ENCODE results near the gene UPK2.

UPK2 gene

GRCh38 chr11:118929501-118930093 lies 26.5 kb upstream of the UPK2 start:
- peak overlapping the region; percentile 86 for H3K27ac ChIP-seq (ENCODE audit: low read depth, low read length)
- peak overlapping the region; percentile 75 to 89 for H3K4me3 ChIP-seq (ENCODE audit: low read depth in 1 of 2, low read length in 2 of 2)
- peak overlapping the region; percentile 70 for H3K9ac ChIP-seq (ENCODE audit: low read length)
- peaks cover 51% of the 10 kb centered on the region for H3K4me1 ChIP-seq (ENCODE audit: insufficient read depth, low read length)
- H3K36me3 ChIP-seq (ENCODE audit: insufficient read depth, low read length), result no peaks in the 10 kb centered on the region
- H3K27me3 ChIP-seq (ENCODE audit: control insufficient read depth in 1 of 2, insufficient read depth in 2 of 2, low read length in 2 of 2), result no peaks in the 10 kb centered on the region
- H3K9me3 ChIP-seq (ENCODE audit: low read length), result no peaks in the 10 kb centered on the region

DNA sequence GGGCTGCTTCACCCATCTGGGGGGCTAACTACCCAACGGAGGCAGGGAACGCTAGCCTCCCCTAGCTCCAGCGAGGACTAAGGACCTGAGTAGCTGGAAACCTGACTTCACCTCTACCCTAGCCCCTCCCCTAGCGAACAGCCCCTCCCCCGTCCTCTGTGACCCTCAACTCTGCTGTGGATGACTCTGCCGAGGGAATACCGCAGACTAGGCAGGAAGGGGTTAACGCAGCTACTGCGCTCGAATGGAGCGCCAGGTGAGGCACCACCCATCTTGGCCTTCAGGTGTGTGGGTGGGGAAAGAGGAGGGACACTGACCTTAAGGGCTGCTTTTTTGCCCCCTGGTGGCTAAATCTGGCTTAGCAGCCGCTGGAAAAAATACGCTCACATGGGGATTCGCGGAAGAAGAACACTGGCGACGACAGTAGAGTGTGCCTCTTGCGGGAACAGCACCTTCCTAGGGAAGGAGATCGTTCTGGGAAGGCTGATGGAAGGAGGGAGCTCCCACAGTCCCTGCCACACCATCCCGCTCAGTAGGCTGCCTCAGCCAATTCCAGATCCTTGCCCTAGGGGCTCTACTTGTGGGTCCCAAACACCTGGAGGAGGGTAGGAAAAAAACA lies 25.9 kb upstream of the UPK2 start:
- H3K4me1 ChIP-seq (ENCODE audit: insufficient read depth, low read length), result peaks cover 51% of the 10 kb centered on the region

GRCh38 chr11:118931571-118931970 lies 24.5 kb upstream of the UPK2 start:
- Histone ChIP-seq H3K9ac (ENCODE audit: low read length) (no peak overlapping the region), H3K36me3 (ENCODE audit: insufficient read depth, low read length) (no peaks in the 10 kb centered on the region), H3K4me1 (ENCODE audit: insufficient read depth, low read length) (peaks cover 44% of the 10 kb centered on the region), H3K27me3 (ENCODE audit: control insufficient read depth in 1 of 2, insufficient read depth in 2 of 2, low read length in 2 of 2) (no peaks in the 10 kb centered on the region), H3K27ac (ENCODE audit: low read depth, low read length) (no peak overlapping the region), H3K4me3 (ENCODE audit: low read depth in 1 of 2, low read length in 2 of 2) (no peak overlapping the region), H3K9me3 (ENCODE audit: low read length) (no peaks in the 10 kb centered on the region)

More for the DNA sequence above, 25.9 kb upstream of the UPK2 start:
- H3K9me3 ChIP-seq (ENCODE audit: low read length), result no peaks in the 10 kb centered on the region
- H3K36me3 ChIP-seq (ENCODE audit: insufficient read depth, low read length), result no peaks in the 10 kb centered on the region
- peak overlapping the region; percentile 75 to 89 for H3K4me3 ChIP-seq (ENCODE audit: low read depth in 1 of 2, low read length in 2 of 2)
- H3K27ac ChIP-seq (ENCODE audit: low read depth, low read length), result peak overlapping the region; percentile 86
- H3K27me3 ChIP-seq (ENCODE audit: control insufficient read depth in 1 of 2, insufficient read depth in 2 of 2, low read length in 2 of 2), result no peaks in the 10 kb centered on the region
- peak overlapping the region; percentile 70 for H3K9ac ChIP-seq (ENCODE audit: low read length)

DNA sequence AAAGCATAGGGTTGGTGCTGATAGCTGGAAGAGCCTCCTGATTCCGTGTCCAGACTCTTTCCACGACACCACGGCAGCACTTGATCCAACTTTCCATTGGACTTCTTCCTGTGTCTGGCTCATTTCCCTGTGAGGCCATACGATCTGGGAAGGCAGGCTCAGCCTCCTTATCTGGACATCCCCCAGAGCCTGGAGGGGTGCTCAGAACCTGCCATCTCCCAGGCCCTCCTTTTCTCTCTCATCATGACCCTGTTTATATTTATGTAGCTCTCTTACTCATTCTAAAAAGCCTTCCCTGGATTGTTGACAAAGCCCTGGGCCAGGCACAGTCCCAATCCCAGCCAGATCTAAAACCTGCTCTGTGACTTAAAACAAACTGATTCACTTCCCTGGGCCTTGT lies 22.6 kb upstream of the UPK2 start:
- H3K9me3 ChIP-seq (ENCODE audit: low read length), result no peaks in the 10 kb centered on the region
- peak overlapping the region; percentile 83 for H3K27ac ChIP-seq (ENCODE audit: low read depth, low read length)
- H3K9ac ChIP-seq (ENCODE audit: low read length), result peak overlapping the region; percentile 44
- peaks cover 30% of the 10 kb centered on the region for H3K4me1 ChIP-seq (ENCODE audit: insufficient read depth, low read length)
- no peaks in the 10 kb centered on the region for H3K27me3 ChIP-seq (ENCODE audit: control insufficient read depth in 1 of 2, insufficient read depth in 2 of 2, low read length in 2 of 2)
- H3K36me3 ChIP-seq (ENCODE audit: insufficient read depth, low read length), result no peaks in the 10 kb centered on the region
- H3K4me3 ChIP-seq (ENCODE audit: low read depth in 1 of 2, low read length in 2 of 2), result no peak overlapping the region

- Histone ChIP-seq H3K9me3 (ENCODE audit: low read length) (no peaks in the 10 kb centered on the region), H3K27ac (ENCODE audit: low read depth, low read length) (no peak overlapping the region), H3K4me1 (ENCODE audit: insufficient read depth, low read length) (peaks cover 24% of the 10 kb centered on the region), H3K36me3 (ENCODE audit: insufficient read depth, low read length) (no peaks in the 10 kb centered on the region), H3K4me3 (ENCODE audit: low read depth in 1 of 2, low read length in 2 of 2) (no peak overlapping the region), H3K27me3 (ENCODE audit: control insufficient read depth in 1 of 2, insufficient read depth in 2 of 2, low read length in 2 of 2) (no peaks in the 10 kb centered on the region), H3K9ac (ENCODE audit: low read length) (no peak overlapping the region)
Observed at GRCh38 chr11:118935376-118935775, 20.7 kb upstream of the UPK2 start.

- Histone ChIP-seq H3K27me3 (ENCODE audit: control insufficient read depth in 1 of 2, insufficient read depth in 2 of 2, low read length in 2 of 2) (no peaks in the 10 kb centered on the region), H3K36me3 (ENCODE audit: insufficient read depth, low read length) (no peaks in the 10 kb centered on the region), H3K27ac (ENCODE audit: low read depth, low read length) (no peak overlapping the region), H3K4me3 (ENCODE audit: low read depth in 1 of 2, low read length in 2 of 2) (no peak overlapping the region), H3K9ac (ENCODE audit: low read length) (no peak overlapping the region), H3K9me3 (ENCODE audit: low read length) (no peaks in the 10 kb centered on the region), H3K4me1 (ENCODE audit: insufficient read depth, low read length) (peaks cover 6% of the 10 kb centered on the region)
Observed at GRCh38 chr11:118938491-118939403, 17.4 kb upstream of the UPK2 start.

DNA sequence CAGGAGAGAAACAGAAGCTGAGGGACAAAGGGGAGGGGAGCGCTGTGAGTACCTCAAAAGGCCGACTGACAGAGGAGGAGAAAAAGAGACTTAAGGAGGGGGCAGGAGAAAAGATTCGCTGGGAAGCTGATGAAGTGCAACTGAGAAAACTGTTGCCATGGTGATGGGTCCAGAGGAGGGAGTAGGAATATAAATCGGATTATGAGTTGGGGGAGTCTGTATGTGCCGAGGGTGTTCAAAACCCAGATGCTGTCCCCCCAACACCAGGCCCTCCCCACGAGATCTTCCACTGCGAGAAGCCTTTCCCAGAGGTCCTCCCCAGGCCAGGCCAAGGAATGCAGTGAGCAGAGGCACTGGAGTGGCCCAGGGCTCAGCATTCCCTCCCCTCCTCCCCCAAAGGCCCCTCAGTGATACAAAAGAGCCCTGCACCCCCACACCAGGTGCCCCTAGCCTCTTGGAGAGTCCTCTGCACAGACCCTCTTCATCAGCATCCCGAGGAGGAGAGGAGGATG lies 16.6 kb upstream of the UPK2 start:
- Histone ChIP-seq H3K4me1 (ENCODE audit: insufficient read depth, low read length) (no peaks in the 10 kb centered on the region), H3K27ac (ENCODE audit: low read depth, low read length) (no peak overlapping the region), H3K27me3 (ENCODE audit: control insufficient read depth in 1 of 2, insufficient read depth in 2 of 2, low read length in 2 of 2) (no peaks in the 10 kb centered on the region), H3K9me3 (ENCODE audit: low read length) (no peaks in the 10 kb centered on the region), H3K36me3 (ENCODE audit: insufficient read depth, low read length) (no peaks in the 10 kb centered on the region), H3K4me3 (ENCODE audit: low read depth in 1 of 2, low read length in 2 of 2) (no peak overlapping the region), H3K9ac (ENCODE audit: low read length) (no peak overlapping the region)

DNA sequence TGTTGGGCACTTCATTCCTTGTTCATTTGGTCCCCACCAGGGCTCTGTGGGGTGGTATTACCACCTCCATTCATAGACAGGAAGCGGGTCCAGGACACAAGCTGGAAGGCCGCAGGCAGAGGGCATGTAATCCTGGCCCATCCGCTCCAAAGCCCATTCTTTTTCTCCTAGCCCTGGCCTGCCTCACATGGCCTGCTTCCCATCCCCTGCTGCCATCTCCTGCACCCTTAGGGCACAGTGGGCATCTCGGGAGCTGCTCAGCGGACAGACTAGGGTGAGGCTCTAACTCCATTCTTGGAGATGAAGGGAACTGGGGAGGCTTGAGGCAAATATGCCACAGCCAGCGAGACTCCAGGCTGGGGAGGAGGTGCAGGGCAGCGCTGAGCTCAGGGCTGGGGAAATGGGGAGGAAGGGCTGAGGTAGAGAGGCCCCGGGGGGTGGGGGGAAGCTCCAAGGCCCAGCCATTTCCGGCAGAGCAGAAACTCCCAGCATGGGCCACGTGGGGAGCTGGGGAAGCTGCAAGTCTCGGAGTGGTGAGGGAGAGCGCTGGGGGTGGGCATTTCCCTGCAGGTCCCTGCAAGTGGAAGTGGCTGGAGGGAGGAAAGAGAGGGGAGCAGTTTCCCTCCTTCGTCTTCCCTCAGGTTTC lies 16.0 kb upstream of the UPK2 start:
- H3K4me1 ChIP-seq (ENCODE audit: insufficient read depth, low read length), result no peaks in the 10 kb centered on the region
- H3K9ac ChIP-seq (ENCODE audit: low read length), result no peak overlapping the region
- H3K27ac ChIP-seq (ENCODE audit: low read depth, low read length), result no peak overlapping the region
- no peaks in the 10 kb centered on the region for H3K9me3 ChIP-seq (ENCODE audit: low read length)
- H3K36me3 ChIP-seq (ENCODE audit: insufficient read depth, low read length), result no peaks in the 10 kb centered on the region
- H3K4me3 ChIP-seq (ENCODE audit: low read depth in 1 of 2, low read length in 2 of 2), result no peak overlapping the region
- H3K27me3 ChIP-seq (ENCODE audit: control insufficient read depth in 1 of 2, insufficient read depth in 2 of 2, low read length in 2 of 2), result no peaks in the 10 kb centered on the region

- Histone ChIP-seq H3K4me1 (ENCODE audit: insufficient read depth, low read length) (no peaks in the 10 kb centered on the region), H3K36me3 (ENCODE audit: insufficient read depth, low read length) (no peaks in the 10 kb centered on the region), H3K4me3 (ENCODE audit: low read depth in 1 of 2, low read length in 2 of 2) (no peak overlapping the region), H3K9me3 (ENCODE audit: low read length) (no peaks in the 10 kb centered on the region), H3K27me3 (ENCODE audit: control insufficient read depth in 1 of 2, insufficient read depth in 2 of 2, low read length in 2 of 2) (no peaks in the 10 kb centered on the region), H3K9ac (ENCODE audit: low read length) (no peak overlapping the region), H3K27ac (ENCODE audit: low read depth, low read length) (no peak overlapping the region)
Observed at GRCh38 chr11:118947091-118947490, 9.0 kb upstream of the UPK2 start.

GRCh38 chr11:118948000-118948399 lies 8.1 kb upstream of the UPK2 start:
- H3K27me3 ChIP-seq (ENCODE audit: control insufficient read depth in 1 of 2, insufficient read depth in 2 of 2, low read length in 2 of 2), result no peaks in the 10 kb centered on the region
- H3K9ac ChIP-seq (ENCODE audit: low read length), result no peak overlapping the region
- H3K4me1 ChIP-seq (ENCODE audit: insufficient read depth, low read length), result no peaks in the 10 kb centered on the region
- no peak overlapping the region for H3K27ac ChIP-seq (ENCODE audit: low read depth, low read length)
- no peaks in the 10 kb centered on the region for H3K9me3 ChIP-seq (ENCODE audit: low read length)
- no peaks in the 10 kb centered on the region for H3K36me3 ChIP-seq (ENCODE audit: insufficient read depth, low read length)
- H3K4me3 ChIP-seq (ENCODE audit: low read depth in 1 of 2, low read length in 2 of 2), result no peak overlapping the region

DNA sequence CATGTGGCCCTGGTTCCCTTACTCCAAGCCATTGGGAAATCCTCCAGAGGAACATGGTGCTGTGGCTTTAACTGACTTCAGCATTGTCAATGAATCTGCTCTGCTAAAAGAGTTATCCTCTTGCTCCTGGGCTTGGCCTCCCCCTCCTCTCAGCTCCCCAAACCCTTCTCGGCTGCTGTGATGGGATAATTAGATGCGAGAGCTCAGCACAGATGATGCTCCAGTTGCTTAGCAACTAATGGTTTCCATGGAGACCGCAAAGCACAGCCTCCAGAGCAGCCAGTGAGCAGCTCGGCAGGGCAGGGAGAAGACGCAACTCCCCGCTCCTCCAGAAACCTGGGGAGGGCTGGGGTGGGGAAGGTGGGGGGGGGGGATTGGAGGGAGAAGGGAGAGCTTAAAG lies 2.8 kb upstream of the UPK2 start:
- Histone ChIP-seq H3K4me3 (ENCODE audit: low read depth in 1 of 2, low read length in 2 of 2) (no peak overlapping the region), H3K27ac (ENCODE audit: low read depth, low read length) (no peak overlapping the region), H3K9ac (ENCODE audit: low read length) (no peak overlapping the region)

More for the DNA sequence above, 2.8 kb upstream of the UPK2 start:
- Histone ChIP-seq H3K4me1 (ENCODE audit: insufficient read depth, low read length) (no peaks in the 10 kb centered on the region), H3K27me3 (ENCODE audit: control insufficient read depth in 1 of 2, insufficient read depth in 2 of 2, low read length in 2 of 2) (no peaks in the 10 kb centered on the region), H3K9me3 (ENCODE audit: low read length) (no peaks in the 10 kb centered on the region), H3K36me3 (ENCODE audit: insufficient read depth, low read length) (no peaks in the 10 kb centered on the region)
